Left kidney (tissue), 8 donors: Measurements from ENCODE around the gene DLEC1. TPM values are rescaled to one million over a fixed set of nuclear protein-coding genes. Genes with fewer than 3 reads are reported as not detected.

Experiments used
- DNase-seq: peaks from one replicate; pipeline ENCODE4 v3.0.0-alpha.2; 2013
- long read RNA-seq, 8 donors: transcript quantifications; one replicate each; lab custom pipeline, GENCODE V29; 2026
- polyA plus RNA-seq: library from polyadenylated mRNA; unstranded; fragments of 120-200 nt; gene quantifications from one replicate; pipeline ENCODE4 v1.2.1, GENCODE V29; 2013; ENCODE audit not compliant: insufficient read length

Gene DLEC1, protein sequence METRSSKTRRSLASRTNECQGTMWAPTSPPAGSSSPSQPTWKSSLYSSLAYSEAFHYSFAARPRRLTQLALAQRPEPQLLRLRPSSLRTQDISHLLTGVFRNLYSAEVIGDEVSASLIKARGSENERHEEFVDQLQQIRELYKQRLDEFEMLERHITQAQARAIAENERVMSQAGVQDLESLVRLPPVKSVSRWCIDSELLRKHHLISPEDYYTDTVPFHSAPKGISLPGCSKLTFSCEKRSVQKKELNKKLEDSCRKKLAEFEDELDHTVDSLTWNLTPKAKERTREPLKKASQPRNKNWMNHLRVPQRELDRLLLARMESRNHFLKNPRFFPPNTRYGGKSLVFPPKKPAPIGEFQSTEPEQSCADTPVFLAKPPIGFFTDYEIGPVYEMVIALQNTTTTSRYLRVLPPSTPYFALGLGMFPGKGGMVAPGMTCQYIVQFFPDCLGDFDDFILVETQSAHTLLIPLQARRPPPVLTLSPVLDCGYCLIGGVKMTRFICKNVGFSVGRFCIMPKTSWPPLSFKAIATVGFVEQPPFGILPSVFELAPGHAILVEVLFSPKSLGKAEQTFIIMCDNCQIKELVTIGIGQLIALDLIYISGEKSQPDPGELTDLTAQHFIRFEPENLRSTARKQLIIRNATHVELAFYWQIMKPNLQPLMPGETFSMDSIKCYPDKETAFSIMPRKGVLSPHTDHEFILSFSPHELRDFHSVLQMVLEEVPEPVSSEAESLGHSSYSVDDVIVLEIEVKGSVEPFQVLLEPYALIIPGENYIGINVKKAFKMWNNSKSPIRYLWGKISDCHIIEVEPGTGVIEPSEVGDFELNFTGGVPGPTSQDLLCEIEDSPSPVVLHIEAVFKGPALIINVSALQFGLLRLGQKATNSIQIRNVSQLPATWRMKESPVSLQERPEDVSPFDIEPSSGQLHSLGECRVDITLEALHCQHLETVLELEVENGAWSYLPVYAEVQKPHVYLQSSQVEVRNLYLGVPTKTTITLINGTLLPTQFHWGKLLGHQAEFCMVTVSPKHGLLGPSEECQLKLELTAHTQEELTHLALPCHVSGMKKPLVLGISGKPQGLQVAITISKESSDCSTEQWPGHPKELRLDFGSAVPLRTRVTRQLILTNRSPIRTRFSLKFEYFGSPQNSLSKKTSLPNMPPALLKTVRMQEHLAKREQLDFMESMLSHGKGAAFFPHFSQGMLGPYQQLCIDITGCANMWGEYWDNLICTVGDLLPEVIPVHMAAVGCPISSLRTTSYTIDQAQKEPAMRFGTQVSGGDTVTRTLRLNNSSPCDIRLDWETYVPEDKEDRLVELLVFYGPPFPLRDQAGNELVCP (N-terminal part only)
- 2.0 TPM for polyA plus RNA-seq
- long read RNA-seq, donor 1, partial matches to known transcripts: 108 of 113 reads
- long read RNA-seq, donor 1, other reads (novel, unspliced or antisense): 5 of 113 reads
- long read RNA-seq, donor 2, partial matches to known transcripts: 86 of 86 reads
- long read RNA-seq, donor 2, other reads (novel, unspliced or antisense): 0 of 86 reads
- long read RNA-seq, donor 3, partial matches to known transcripts: 75 of 75 reads
- long read RNA-seq, donor 3, other reads (novel, unspliced or antisense): 0 of 75 reads
- long read RNA-seq, donor 4, partial matches to known transcripts: 13 of 13 reads
- long read RNA-seq, donor 4, other reads (novel, unspliced or antisense): 0 of 13 reads
- long read RNA-seq, donor 5, partial matches to known transcripts: 104 of 155 reads
- long read RNA-seq, donor 5, other reads (novel, unspliced or antisense): 51 of 155 reads
- long read RNA-seq, donor 6: 0 reads
- long read RNA-seq, donor 7, partial matches to known transcripts: 62 of 62 reads
- long read RNA-seq, donor 7, other reads (novel, unspliced or antisense): 0 of 62 reads
- long read RNA-seq, donor 8, partial matches to known transcripts: 24 of 48 reads
- long read RNA-seq, donor 8, other reads (novel, unspliced or antisense): 24 of 48 reads

DNA sequence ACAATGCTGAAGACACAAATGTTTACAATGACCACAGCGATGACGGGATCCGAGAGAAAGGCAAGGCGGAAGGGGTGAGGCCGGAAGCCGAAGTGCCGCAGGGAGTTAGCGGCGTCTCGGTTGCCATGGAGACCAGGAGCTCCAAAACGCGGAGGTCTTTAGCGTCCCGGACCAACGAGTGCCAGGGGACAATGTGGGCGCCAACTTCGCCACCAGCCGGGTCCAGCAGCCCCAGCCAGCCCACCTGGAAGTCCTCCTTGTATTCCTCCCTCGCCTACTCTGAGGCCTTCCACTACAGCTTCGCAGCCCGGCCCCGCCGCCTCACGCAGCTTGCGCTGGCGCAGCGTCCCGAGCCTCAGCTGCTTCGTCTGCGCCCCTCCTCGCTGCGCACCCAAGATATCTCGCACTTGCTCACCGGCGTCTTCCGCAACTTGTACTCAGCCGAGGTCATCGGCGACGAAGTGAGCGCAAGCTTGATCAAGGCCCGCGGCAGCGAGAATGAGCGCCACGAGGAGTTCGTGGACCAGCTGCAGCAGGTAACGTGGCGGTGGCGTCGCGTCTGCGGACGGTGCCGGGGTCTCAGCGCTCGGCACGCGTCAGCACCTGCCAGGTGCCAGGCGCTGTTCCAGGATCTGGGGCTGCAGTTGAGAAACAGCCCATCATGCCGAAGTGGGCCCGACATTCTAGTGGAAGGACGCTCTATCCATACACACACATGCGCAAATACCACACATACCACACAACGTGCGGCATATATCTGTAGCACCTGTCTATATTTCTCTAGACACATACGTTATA is at the start of gene DLEC1:
Gene DLEC1, plus strand, starts transcription at position 108 of the 798 bp plus-strand sequence. Its CDS starts 18 bp downstream, at position 126.
- DNase-seq: no peak

DNA sequence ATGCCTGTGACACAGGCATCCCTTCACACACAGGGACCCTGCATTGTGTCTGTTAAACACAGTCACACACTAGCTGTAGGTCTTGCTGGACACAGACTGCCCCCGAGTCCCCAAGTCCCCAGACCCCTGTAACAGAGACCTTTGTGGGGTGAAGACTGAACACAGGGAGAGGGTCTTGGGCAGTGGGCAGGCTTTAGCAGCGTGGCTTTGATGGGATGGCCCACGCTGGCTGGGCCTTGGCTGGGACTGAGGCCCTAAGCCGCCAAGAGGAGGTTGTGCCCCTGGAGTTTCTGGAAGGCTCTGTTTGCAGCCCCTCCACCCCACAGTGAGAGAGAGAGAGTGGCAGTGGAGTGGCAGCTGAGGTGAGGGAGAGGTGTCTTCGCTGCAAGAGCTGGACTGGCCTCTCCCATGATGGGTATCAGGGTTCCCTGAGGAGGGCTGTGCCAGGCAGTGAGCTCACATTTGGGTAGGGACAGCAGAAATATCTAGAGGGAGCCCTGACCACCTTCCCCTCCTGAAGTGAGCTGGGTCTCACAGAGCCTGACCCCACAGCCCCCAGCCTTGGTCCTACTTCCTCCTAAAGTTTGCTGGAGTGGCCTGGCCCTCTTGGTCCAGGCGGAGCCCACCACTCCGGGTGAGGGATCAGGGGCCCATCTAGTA is 49.1 kb upstream of the DLEC1 start:
- no peak for DNase-seq

DNA sequence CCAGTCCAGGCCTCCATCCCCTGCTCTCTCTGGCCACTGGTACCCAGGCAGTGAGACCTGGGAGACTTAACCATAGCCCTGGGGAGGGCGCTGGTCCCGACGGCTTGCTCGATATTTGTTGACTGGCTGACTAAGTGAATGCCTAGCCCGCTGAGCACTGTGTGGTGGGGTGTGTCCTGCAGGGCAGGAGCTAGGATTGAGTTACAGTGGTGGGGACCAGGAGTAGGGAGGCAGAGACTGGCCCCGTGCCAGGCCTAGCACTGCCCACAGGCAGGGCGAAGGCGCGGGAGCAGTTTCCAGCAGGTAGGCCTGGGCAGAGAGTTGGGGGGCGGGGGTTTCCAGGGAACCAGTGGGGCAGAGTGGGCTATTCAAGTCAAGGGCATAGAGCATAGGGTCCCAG is 48.5 kb upstream of the DLEC1 start, which contains the start of gene VILL:
Gene VILL, plus strand, starts transcription at position 260 of the 400 bp plus-strand sequence. CDS start 2,887 bp downstream, outside the sequence.
- peak; percentile 43 for DNase-seq

DNA sequence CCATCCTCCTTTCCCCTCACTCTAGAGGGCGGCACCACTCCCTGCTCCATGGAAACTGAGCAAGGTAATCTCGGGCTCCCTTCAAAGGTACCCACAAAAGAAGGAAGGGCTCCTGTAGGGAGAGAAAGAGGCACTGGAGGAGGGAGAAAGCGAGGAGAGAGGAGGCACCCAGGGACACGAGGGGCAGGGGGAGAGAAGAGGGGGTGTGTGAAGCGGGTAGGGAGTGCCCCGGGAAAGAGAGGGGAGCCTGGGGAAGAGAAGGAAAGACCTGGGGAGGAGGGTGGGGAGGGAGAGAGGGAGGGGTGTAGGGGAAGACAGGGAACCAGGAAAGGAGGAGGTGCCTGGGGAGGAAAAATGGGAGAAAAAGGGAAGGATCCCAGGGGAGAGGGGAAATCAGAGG is 47.9 kb upstream of the DLEC1 start:
- no peak for DNase-seq

DNA sequence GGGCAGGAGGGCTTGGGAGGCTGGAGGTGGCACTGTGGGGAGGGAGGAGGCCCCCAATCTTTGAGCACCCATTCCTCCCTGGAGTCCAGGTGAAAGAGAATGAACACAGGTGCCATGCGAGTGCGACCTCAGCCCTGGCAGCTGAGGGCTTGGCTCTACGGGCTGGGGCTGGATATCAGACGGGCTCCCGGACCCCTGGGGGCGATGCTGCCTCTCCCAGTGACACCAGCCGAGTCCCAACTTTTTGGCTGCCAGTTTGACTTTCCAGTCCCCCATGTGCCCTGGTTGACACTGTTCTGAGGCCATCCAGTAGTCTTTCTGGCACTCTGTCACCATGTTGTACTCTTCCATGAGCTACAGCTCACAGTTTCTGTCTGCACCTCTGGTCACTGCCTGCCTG is 47.2 kb upstream of the DLEC1 start:
- DNase-seq: no peak

DNA sequence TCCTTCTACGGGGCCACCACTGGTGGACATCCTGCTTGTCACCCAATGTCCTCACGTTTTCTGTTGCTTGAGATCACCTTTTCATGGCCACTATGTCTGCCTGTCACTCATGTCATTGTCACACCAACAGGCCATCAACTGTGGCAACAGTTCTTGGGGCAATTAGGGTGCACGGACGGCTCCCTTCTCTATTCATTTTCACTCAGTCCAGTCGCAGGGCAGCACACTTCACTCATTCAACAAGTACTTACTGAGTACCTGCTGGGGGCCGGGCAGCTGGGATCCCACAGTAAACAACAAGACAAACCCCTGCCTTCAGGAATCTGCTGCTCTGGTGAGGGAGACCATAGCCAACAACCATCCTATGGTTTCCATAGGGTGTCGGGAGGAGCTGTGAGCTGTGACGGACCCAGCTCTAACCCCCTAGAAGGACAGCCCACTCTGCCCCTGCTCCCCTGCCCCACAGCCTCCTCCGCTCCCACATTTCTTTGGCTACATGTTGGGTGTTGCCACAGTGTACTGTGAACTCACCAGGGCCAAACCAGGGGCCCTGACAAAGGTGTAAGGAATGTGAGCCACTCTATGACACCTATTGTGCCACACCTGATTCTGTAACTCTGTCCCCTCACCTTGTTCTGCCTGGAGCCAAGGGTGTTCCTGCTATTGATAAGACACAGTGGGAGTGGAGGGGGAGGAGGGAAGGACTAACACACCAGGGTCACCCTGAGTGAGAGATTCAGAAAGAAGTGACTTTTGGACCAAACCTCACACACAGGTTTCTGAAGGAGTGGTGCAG is 46.5 kb upstream of the DLEC1 start:
- DNase-seq: no peak

DNA sequence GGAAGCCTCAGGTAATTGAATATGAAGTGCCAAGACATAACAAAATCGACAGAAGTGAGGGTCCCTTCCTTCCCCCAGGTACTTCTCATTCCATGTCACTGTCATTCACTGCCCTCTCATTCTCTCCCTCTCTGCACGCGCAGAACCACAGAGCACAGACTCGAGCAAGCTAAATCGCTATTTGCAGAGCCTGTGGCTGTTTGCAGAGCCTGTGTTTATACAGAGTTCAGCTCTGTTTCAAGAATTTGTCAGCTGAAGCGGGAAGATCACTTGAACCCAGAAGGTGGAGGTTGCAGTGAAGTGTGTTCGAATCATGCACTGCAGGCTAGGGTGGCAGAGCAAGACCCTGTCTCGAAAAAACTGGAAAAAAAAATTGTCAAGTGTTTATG is 45.9 kb upstream of the DLEC1 start:
- DNase-seq: no peak

DNA sequence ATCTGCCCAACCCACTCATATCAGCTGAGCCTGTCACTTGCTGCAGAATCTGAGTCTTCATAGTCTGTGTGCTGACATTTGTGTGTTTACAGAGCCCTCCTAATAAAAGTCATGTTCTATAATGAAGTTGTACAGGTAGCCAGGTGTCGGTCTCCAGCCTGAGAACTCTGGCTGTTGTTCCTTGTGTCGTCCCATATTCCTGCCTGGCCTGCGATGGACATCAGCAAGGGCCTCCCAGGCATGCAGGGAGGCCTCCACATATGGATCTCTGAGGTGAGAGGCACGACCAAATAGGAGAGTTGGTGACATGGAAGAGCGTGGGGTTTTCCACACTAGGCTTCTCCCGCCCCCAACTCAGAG is 45.6 kb upstream of the DLEC1 start:
- no peak for DNase-seq

DNA sequence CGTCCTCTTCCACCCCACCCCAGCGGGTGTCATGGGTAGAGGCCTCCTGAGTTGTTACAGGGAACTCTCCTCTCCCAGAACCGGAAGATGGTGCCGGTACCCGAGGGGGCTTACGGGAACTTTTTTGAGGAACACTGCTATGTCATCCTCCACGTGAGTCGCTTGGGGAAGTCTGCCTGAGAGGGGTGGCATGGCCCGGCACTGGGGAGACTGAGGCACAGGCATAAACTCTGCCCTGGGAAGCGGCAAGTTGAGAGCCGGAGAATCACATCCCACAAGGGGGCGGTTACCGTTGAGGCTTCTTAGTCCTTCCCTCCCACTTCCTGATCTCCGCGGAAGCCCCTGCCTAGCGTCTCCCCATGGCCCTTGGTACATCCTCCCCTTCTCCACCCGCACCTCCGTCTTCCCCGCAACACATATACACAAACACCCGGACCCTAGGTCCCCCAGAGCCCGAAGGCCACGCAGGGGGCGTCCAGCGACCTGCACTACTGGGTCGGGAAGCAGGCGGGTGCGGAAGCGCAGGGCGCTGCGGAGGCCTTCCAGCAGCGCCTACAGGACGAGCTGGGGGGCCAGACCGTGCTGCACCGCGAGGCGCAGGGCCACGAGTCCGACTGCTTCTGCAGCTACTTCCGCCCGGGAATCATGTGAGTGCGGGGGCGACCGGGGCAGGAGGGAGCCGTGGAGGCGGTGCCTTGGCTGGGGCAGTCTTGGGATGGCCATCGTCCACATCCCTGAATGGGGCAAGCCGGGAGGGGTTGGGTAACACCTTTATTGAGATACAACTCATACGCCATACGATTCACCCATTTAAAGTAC is 45.0 kb upstream of the DLEC1 start:
- peak; percentile 60 for DNase-seq

DNA sequence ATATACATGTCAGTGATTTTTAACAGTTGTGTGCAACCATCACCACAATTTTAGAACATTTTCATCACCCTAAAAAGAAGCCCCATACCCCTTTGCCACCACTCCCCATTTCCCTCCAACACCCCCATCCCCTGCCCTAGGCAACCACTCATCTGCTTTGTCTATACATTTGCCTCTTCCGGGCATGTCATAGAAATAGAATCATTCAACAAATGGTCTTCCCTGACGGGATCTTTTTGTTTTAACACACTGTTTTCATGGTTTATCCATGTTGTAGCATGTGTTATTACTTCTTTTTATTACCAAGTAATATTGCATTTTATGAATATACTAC is 44.4 kb upstream of the DLEC1 start:
- no peak for DNase-seq

DNA sequence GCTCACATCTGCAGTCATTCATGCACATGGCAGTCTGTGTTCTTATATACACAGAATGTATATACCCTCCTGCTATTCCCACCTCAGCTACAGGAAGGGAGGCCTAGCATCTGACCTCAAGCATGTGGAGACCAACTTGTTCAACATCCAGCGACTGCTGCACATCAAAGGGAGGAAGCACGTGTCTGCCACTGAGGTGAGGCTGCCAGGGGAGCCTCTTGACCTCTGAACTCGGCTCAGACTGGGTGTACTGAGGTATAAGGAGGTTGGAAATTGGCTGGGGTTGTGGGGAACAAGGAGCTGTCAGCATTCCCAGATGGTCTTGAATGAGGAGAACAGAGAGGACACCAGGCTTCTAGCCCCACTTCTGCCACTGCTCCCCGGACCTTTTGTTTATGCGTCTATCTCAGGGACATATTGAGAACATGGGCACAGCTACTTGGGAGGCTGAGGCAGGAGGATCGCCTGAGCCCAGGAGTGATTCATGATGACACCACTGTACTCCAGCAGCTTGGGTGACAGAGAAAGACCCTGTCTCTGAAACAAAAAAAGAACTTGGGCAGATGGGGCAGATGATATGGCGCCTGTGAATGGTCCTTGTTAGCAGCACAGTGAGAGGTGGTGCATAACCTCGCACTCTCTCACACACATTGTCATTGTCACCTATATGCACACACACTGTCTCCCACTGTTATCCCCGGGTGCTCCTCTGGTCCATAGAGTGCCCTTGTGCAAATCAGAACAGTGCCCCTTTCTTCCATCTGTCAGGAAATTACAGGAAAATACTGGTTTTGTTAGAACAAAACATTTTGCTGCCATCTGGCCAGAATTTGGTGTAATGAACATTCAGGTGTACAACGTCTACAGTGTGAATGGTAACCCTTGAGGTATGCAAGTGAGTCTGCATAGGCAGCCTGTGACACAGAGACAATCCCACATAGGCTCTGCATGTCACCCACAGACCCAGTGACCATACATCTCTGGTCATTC is 43.1 kb upstream of the DLEC1 start:
- DNase-seq: no peak

DNA sequence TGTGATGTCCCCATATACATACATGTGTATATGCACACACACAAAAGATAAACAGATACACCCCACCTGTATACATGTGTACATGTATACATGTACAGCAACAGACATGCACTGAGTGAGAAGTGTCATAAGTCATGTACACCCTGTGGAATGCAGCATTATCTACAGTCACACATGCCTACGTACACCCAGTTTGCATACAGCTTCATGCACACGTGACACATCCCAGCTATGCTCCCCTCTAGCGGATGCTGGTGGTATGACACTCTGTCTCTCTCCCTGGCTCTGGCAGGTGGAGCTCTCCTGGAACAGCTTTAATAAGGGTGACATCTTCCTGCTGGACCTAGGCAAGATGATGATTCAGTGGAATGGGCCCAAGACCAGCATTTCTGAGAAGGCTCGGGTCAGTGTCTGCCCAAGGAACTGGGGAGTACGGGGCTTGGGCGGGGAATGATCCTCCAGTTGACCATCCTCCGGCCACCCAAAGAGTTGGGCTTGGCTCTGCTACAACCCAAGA is 42.2 kb upstream of the DLEC1 start:
- DNase-seq: peak; percentile 80

DNA sequence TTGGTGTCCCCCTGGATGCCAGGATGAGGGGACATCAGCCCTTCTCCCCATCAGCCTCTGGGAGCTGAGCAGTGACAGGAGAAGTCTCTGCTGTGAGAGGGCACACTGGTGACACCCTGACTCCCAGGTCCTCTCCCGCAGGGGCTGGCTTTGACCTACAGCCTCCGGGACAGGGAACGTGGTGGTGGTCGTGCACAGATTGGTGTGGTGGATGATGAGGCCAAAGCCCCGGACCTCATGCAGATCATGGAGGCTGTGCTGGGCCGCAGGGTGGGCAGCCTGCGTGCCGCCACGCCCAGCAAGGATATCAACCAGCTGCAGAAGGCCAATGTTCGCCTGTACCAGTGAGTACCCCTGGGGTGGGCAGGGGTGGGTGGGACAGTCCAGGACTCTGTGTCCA is 41.7 kb upstream of the DLEC1 start:
- DNase-seq: no peak

DNA sequence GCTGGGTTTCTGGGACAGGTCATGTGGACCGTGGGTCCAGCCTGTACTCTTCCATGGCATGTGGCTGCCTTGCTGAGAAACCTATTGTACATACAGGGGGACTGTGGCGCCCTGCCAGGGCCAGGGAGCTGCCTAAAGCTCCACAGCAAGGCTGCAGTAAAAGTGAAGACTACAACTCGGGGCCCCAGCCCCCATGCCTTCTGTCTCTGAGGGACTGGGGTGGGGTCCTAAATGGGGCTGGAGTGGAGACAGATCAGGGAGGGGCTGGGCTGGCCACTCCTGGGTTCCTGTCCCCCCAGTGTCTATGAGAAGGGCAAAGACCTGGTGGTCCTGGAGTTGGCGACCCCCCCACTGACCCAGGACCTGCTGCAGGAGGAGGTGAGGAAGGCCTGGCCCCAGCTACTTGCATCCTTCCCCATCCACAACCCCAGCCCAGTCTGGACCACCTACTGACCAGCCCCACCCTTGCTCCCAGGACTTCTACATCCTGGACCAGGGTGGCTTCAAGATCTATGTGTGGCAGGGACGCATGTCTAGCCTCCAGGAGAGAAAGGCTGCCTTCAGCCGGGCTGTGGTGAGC is 41.1 kb upstream of the DLEC1 start:
- DNase-seq: no peak

DNA sequence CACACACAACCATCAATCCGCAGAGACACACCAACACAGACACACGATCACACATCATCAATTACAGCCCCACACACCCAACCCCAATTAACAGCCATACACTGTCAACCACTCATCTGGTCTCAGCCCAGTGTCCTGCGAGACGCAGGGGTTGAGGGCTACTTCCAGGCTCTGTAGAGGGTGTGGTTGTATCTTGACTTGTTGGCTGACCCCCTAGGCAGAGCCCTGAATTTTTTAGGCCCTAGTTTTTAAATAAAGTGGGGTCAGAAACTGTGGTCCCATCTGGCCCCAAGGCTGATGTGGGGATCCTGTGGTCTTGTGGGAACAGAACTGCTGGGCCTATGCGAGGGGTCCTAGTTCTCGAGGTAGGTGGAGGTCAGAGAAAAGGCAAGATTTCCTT is 39.2 kb upstream of the DLEC1 start:
- no peak for DNase-seq
